HG03571 (cell line): Measurements from ENCODE around the gene GRPEL2.
A peak's percentile ranks its signal among the peaks of the same experiment; 100 is the strongest.

ENCODE experiments used
- ATAC-seq: cut with Tn5 transposase; IDR thresholded peaks from one replicate; pipeline ENCODE4 v1.9.1; 2021; ENCODE audit not compliant: unreplicated experiment

GRPEL2 gene

DNA sequence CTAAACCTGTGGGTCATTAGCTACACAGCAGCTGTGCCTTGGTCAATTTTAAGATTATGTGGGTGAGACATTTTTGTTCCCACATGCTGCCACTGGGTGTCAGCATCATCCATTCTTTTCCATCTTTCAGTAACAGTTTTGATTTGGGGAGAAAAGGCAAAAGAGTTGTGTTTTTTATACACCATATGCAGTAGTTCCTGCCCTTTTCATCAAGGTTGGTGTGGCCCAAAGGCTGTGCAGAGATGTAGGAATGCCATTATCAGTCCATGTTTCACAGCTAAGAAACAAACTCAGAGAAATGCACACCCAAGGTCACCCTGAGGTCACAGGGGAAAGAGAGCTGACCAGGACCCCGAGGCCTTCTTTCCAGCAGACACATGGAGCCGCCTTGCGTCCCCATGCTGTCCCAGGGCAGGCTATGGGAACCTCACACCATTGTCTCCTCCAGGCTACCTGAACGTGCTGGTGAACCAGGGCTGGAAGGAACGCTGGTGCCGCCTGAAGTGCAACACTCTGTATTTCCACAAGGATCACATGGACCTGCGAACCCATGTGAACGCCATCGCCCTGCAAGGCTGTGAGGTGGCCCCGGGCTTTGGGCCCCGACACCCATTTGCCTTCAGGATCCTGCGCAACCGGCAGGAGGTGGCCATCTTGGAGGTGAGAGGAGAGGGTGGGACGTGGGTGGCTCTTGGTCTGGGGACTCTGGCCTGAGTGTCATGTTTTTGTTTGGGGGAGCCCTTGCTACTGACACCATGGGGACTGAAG is 27.8 kb upstream of the GRPEL2 start:
- peak; percentile 60 for ATAC-seq

DNA sequence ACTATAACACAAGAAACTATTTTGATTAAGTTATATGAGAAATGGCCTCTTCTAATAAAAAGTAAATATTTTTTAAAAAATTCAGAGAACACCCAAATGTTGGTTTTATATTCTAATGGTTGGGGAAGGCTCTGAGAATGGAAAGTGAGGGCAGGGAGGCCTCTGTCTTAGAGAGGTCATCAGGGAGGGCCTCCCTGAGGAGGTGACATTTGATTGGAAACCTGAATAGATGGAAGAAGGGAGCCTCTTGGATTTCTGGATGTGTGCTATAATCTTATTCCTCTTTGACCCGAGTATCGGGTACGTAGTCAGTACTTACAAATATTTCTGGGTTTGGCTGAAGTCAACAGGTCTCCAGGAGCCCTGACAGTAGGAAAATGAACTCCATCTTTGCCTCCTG is 26.1 kb upstream of the GRPEL2 start:
- ATAC-seq = no peak

DNA sequence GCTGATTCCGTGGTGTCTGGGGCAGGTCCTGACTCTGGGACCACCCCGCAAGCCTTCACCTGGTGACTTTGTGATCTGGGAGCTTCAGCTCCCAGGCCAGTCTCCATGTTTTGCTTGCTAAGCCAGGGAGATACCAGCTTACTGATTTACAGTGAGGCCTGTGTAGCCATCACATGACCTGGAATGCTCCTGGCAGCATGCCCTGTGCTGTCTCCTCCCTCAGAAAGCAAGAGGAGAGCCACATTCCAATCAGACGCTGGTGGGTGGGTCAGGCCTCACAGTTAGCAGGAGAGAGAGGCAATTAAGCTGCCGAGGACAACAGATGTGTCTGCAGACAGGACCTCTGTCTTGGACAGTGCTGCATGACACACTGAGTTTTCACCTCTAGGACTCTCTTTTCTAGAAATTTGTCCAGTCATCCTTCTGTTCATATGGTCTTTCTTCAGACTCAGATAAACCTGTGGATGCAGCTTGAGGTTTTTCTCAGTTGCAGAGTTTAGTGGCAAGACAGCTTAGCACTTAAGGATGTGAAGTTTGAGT is 24.4 kb upstream of the GRPEL2 start:
- no peak for ATAC-seq

DNA sequence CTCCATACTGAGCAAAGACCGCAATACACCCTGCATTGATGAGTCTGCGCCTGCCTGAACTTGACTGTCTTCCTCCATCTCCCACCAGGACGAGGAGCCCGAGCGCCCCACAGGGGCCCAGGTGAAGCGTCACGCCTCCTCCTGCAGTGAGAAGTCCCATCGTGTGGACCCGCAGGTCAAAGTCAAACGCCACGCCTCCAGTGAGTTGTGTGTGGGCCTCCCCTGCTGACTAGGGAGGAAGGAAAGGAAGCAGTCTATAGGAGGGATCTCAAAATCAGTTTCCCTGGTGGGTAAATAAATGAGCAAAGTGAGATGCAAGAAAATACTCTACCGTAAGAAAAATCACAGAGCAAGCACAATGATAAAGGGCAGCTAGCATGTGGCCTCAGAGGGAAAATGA is 22.8 kb upstream of the GRPEL2 start:
- ATAC-seq = no peak

DNA sequence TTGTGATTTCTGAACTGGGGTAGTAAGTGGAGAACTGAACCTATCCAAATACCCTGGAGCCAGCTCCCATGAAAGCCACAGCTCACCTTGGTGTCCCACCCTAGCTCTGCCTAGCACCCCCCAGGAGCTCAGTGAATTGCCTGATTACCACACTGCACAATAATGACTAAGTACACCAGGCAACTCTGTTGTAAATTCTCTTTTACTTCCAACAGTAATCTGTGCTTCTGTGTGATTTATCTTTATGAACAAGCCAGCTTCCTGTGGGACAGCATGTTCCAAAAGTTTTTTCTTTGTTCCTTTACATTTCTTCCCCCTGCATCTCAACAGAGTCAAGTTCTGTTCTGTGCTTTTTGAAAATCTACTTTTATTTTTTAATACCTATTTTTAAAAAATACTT is 22.1 kb upstream of the GRPEL2 start:
- no peak for ATAC-seq

DNA sequence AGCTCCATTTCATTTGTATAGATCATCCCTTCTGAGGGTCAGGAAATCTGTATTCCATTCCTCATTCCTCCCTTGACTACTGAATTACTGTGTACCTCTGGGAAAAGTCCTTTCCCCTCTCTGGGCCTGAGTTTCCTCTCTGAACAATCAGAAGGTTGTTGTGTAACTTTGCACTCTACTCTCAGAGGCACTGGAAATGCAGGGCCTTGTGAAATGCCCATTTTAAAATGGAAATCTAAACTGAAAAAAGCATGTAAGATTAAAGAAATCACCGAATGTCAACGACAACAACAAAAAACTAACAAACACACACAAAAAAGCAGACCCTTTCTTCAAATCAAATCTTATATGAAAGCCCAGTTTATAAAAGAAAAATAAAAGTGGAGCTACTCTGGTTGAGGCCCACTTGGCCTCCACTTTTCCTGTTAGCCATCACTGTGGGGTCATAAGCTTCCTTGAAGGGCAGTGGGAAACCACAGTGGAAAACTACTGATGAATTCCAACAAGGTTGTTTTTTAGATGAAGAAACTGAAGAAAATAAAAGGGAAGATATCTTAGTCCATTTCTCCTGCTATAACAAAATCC is 21.6 kb upstream of the GRPEL2 start:
- no peak for ATAC-seq

DNA sequence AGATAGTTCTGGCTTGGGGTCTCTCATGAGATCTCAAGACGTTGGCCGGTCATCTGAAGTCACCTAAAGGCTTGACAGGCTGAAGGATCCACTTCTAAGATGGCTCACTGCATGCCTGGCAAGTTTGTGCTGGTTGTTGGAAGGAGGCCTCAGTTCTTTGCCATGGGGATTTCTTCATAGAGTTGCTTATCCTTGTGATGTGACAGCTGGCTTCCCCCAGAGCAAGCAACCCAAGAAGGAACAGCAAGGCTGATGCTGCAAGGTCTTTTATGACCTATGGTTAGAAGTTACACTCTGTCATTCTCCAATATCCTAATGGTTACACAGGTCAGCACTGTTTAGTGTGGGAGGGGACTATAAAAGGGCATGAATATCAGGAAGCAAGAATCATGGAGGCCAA is 20.7 kb upstream of the GRPEL2 start:
- ATAC-seq = no peak

DNA sequence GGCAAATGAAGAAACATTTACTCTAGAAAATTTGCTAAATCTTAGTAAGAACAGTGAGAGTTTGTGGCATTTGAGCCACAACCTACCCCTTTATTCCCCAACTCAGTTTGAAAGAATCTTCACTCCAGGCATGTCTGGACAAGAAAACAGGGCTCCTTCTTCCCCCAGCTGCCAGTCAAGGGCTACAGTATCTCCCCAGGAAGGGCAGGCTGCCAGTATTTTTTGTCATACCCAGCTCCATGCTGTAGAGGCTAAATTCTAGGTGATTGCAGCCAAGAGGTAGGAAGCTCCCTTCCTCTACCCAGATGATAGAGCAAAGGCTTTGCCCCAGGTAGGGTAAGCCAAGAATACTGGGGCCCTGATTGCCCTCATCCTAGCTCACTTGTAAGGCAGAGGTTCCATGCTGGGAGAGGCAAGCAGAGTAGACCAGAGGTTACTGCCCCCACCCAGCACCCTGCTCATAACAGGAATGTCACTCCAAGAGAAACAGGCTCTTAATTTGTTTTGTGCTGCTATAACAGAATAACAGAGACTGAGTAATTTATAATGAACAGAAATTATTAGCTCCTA is 20.0 kb upstream of the GRPEL2 start:
- no peak for ATAC-seq

DNA sequence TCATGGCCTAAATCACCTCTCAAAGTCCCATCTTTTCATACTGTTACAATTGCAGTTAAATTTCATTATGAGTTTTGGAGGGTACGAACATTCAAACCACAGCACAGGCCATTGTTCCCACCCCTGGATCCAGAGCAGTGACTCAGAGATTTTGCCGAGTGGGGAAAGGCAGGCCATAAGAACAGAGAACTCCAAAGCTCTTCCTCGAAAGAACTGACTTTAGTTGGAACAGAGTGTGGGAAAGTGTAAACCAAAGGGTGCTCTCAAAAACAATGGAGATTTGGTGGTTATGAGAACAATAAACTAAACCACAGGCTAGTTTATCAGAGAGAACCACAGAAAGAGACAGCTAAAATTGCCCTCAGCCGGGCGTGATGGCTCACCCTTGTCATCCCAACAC is 19.4 kb upstream of the GRPEL2 start:
- no peak for ATAC-seq

DNA sequence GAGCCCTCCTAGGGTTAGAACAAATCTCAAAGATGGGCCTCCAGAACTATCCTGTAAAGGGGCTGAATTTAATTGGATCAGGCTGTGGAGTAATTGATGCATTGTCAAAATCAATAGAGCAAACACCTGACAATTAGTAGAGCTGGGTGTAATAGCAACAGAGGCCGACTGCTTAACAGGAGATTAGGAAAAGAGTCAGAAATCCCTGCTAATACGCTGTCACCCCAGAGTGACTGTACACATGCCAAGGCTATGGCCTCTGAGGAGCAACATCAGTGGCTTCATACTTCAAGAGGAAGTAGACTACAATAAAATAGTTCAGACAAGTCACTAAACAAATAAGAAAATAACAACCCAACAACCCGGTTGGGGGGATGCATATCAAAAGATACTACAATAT is 18.7 kb upstream of the GRPEL2 start:
- ATAC-seq = no peak

DNA sequence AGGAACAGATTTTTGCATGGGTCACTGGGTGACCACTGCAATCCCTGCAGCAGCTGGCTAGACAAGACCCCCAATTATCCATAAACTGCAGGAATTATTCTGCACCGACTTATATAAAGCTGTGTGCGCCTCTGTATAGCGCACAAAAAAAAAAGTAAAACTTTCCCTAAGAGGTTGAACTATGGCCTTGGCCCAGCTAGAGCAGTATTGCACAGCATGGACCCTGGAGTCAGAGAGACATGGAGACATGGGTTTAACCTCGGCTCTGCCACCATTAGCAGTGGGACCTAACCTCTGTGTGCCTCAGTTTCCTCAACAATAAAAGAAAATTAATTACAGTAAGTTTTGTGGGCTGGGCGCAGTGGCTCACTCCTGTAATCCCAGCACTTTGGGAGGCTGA is 17.1 kb upstream of the GRPEL2 start:
- no peak for ATAC-seq

DNA sequence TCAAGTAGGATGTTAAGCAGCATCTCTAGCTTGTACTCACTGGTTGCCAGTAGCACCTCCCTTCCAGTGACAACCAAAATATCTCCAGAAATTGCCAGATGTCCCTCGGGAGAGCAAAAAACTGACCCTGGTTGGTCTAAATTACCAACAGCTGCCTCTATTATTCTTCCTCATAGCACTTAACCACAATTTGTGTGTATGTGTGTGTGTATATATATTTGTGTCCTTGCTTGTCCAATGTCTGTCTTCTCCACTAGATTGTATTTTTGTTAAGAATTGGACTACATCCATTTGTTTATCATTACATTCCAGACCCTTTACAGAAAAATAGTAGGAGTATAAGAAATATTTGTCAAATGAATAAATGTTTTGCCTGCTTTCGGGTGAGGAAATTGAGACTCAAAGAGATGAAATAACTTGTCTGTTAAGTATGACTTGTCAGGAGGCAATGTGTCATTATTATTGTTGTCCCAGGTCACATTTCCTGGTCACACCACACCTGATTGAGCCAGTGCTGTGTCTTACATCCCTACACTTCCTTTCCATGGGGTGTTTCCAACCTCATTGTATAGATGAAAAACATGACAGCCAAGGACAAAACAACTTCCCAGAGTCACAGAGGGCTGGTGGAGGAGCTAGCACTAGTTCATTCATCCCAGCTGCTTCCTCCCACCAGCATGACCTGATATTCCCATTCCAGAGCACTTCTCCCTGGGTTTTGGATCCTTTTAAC is 11.4 kb upstream of the GRPEL2 start:
- ATAC-seq = no peak

DNA sequence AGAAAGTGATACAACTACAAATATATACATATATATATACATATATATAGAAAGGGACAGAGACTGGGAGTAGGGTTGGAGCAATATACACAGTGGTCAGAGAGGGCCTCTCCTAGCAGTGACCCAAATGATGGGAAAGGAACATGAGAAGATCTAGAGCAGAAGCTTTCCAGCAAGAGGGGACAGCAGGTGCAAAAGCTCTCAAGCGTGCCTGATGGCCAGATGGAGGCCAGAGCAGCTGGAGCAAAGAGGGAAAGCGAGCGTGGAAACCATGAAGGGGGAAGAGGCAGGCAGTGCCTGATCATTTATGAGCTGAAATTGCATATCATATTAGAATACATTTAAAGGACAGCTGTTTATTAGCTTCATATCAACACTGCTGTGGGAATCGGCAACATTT is 7.6 kb upstream of the GRPEL2 start:
- no peak for ATAC-seq

DNA sequence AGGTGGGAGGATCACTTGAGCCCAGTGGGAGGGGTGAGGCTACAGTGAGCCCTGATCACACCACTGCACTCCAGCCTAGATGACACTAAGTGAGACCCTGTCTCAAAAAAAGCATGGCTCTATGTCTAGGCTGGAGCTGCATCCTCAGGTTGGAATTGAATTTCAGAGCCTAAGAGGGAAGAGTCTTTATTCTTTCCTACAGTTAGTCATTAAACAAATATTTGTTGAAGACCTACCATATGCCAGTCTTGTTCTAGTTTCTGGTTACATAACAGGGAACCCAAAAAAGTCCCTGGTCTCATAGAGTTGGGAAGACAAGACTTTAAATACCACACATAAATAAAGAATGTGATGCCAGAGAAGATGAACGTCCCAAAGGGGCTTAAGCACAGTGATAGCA is 6.9 kb upstream of the GRPEL2 start:
- ATAC-seq = no peak

DNA sequence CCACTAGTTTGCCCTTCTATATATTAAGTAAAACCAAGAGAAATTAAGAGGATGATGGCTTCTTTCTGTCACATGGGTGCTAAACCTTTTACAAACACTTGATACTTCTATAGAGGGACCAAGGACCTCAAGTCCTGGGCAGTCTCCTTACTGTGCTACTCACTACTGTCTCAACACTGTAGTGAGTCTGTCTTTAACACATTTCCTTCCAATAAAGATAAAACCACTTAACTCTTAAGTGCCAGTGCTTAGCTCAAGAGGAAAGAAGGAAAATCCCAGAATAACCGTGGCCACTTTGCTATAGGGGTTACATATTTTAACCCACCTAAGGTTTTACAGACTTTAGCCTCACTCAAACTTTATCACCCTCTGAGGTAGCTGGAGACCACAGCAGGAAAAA is 4.4 kb upstream of the GRPEL2 start:
- ATAC-seq = no peak

DNA sequence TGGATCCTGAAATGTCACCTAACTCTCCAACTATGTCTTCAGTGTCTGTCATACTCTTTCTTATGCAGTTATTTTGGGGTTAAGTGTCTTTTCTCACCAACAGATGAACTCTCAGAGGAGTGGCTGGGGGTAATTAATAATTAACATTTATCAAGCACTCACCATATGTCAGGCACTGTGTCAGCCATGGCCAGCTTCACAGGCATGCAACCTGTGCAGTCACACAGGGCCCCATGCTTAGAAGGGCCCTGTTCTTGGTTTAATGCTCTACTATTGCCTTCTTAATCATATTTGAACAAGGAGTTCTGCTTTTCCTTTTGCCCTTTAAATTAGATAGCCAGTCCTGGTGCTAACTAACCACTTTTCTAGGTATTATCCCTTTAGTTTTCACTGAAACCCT is 3.4 kb upstream of the GRPEL2 start:
- ATAC-seq = no peak

DNA sequence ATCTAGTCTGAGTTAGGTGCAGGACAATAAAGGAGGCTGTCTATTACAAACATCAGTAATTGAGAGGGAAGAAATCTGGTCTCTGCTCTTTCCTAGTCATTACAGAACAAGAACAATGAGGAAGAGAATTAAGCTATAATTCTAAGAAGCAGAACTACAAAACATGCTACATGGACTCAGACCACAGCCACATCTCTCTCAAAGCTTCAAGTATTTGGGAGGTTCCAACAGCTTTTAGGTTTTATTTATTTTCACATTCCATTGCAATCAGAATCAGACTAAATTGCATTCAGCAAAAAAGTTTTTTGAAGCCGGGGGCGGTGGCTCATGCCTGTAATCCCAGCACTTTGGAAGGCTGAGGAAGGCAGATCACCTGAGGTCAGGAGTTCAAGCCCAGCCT is 1.1 kb upstream of the GRPEL2 start:
- no peak for ATAC-seq

DNA sequence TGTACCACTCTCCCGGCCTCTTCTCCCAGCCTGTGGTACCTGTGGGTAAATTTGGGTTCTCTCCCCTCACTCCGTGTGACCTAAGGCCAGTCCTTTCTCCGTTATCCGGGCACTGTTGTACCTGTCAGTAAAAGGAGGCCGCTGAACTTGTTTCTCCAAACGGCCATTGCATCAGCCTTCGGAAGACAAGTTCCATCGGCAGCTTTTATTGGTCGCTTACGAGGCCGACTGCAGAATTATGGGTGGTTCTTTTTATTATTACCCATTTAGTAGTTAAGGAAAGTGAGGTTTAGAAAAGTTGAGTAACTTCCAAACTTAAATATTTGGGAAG is 558 bp downstream of the GRPEL2 start:
- no peak for ATAC-seq

DNA sequence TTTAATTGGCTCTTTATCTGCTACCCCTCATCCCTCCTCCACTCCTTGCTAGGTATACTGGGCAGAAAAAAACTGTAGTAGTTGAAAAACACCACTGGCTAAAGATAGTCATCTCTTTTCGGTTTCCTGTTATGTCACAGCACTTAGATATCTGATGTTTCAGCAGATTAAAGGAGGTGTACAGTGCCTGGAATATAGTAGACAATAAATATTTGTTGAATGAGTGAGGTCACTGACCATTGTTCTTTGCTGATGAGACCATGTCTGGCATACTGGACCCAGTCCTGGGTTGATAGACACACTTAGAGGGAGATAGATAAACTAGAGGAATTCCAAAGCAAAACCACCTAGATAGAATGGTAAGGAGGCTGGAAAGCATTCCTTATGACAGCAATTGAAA is 3.2 kb downstream of the GRPEL2 start:
- no peak for ATAC-seq

DNA sequence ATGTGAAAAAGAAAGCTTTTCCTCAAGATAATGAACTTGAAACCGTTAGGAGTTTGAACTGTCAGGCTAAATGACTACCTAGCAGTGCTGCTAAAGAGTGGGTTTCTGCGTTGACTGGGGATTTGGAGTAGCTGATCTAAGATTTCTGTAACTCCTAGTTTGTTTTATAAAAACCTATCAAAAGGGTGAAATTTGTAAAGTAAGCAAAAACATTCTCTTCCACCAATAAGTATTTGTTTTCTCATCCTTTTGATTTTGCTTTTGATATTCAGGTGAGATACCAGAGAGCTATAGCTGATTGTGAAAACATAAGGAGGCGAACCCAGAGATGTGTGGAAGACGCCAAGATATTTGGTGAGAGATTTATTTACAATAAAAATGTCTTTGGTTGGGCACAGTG is 4.1 kb downstream of the GRPEL2 start:
- no peak for ATAC-seq

DNA sequence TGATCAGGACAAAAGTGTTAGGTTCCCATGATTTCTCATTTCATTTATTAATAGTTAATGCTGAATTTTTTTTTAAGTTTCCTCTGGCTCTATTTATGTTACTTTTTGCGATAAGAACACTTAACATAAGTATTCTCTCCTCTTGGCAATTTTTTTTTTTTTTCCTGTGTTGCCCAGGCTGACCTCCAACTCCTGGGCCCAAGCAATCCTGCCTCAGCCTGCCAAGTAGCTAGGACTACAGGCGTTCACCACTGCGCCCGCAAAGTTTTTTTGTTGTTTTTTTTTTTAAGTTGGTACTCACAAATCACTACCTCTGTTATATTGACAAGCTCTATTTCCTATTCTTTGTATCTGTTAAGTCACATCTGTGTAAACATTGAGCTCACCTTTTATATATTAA is 6.9 kb downstream of the GRPEL2 start:
- no peak for ATAC-seq

DNA sequence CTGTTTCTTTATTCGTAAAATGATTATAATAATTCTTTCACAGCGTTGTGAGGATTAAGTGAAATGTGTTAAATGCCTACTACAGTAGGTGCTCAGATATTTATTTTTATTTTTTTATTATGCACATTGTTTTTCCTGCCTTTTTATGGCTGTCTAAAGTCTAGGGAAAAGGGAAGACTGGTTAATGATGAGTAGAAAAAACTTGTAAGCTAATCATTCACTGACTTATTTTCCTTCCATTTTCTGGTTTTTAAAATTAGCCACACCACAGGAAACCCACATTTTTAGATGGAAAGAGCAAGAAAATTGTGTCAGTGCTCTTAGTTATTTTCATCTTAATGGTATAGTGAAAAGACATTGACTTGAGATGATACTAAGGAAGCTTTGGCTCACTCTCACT is 8.6 kb downstream of the GRPEL2 start:
- ATAC-seq = no peak
